Stimulated activated CD4-positive, alpha-beta T cell treated with anti-CD3 and anti-CD28 coated beads, TNF-alpha, amount 100 ng/mL, for 1 hour (primary cell): Measurements from ENCODE around the gene PROCA1.
"Not testable (repeated sequence)": the region's sequence is repeated elsewhere in the genome, so short reads cannot be mapped to it uniquely, and the experiment has no call there.

Experiments
- DNase-seq, 3 donors: peaks; one replicate each; pipeline ENCODE4 v3.0.0-alpha.2; 2020; ENCODE audit warnings: low read depth in 3 of 3, low spot score in 1 of 3

PROCA1 gene

GRCh38 chr17:28744104-28744971 is 32.6 kb upstream of the PROCA1 start:
- peak in 1 of 3 donors; percentile 73 for DNase-seq

- DNase-seq, result peak in 1 of 3 donors; percentile 70
These were observed 31.8 kb upstream of the PROCA1 start, which contains the start of gene TRAF4 for GRCh38 chr17:28743243-28744103. Gene TRAF4, plus strand, starts transcription at chr17:28744011. Its CDS starts 102 bp downstream, at chr17:28744113.

GRCh38 chr17:28741358-28742349 is 30.0 kb upstream of the PROCA1 start:
- no peak for DNase-seq

- no peak for DNase-seq
These were observed 29.0 kb upstream of the PROCA1 start for GRCh38 chr17:28740406-28741357.

- DNase-seq, result peak in 1 of 3 donors; percentile 49
These were observed 27.1 kb upstream of the PROCA1 start for GRCh38 chr17:28738680-28739384.

GRCh38 chr17:28737770-28738679 is 26.3 kb upstream of the PROCA1 start:
- no peak for DNase-seq

GRCh38 chr17:28737316-28737715 is 25.6 kb upstream of the PROCA1 start:
- DNase-seq, result no peak

GRCh38 chr17:28735913-28736769 is 24.5 kb upstream of the PROCA1 start:
- not testable (repeated sequence) for DNase-seq

GRCh38 chr17:28735242-28735722 is 23.6 kb upstream of the PROCA1 start:
- DNase-seq, result no peak

GRCh38 chr17:28734712-28735241 is 23.1 kb upstream of the PROCA1 start:
- no peak for DNase-seq

- no peak for DNase-seq
These were observed 21.7 kb upstream of the PROCA1 start for GRCh38 chr17:28733346-28733745.

GRCh38 chr17:28729950-28730330 is 18.3 kb upstream of the PROCA1 start:
- no peak for DNase-seq

- DNase-seq, result peak; percentile 92 to 98 (median 94)
These were observed 16.9 kb upstream of the PROCA1 start, which contains the start of gene NEK8 for GRCh38 chr17:28728364-28729200. Gene NEK8, plus strand, starts transcription at chr17:28728788. Its CDS starts 26 bp downstream, at chr17:28728814.

GRCh38 chr17:28726627-28727491 is 15.2 kb upstream of the PROCA1 start:
- peak; percentile 74 to 85 (median 82) for DNase-seq
